Measurements from ENCODE around the gene WLS.
"Not testable (repeated sequence)": the region's sequence is repeated elsewhere in the genome, so short reads cannot be mapped to it uniquely, and the experiment has no call there.

The WLS gene

GRCh38 chr1:68232289-68233148 lies at the start of gene WLS:
Gene WLS (minus strand): TSS chr1:68232523. CDS start chr1:68232299, 224 bp downstream.
- peak in 51 of 56 donors; percentile 18 to 82 (median 60) for DNase-seq

GRCh38 chr1:68280286-68280685 lies 48.0 kb upstream of the WLS start:
- DNase-seq: no peak

GRCh38 chr1:68279846-68280245 lies 47.5 kb upstream of the WLS start:
- no peak for DNase-seq

GRCh38 chr1:68278221-68278620 lies 45.9 kb upstream of the WLS start:
- DNase-seq: no peak

GRCh38 chr1:68276448-68276847 lies 44.1 kb upstream of the WLS start:
- DNase-seq: no peak

- no peak for DNase-seq
These were observed 41.2 kb upstream of the WLS start for GRCh38 chr1:68273530-68273929.

GRCh38 chr1:68271596-68271995 lies 39.3 kb upstream of the WLS start:
- DNase-seq: no peak

GRCh38 chr1:68270951-68271350 lies 38.6 kb upstream of the WLS start:
- no peak for DNase-seq

- DNase-seq: no peak
These were observed 37.5 kb upstream of the WLS start for GRCh38 chr1:68269637-68270430.

GRCh38 chr1:68268896-68269483 lies 36.7 kb upstream of the WLS start:
- DNase-seq: no peak

GRCh38 chr1:68256824-68257223 lies 24.5 kb upstream of the WLS start:
- DNase-seq: not testable (repeated sequence)

- DNase-seq: no peak
These were observed 23.0 kb upstream of the WLS start for GRCh38 chr1:68255301-68255700.

GRCh38 chr1:68254667-68255226 lies 22.4 kb upstream of the WLS start:
- no peak for DNase-seq

- no peak for DNase-seq
These were observed 4.7 kb upstream of the WLS start for GRCh38 chr1:68237040-68237439.

- no peak for DNase-seq
These were observed 1.8 kb upstream of the WLS start for GRCh38 chr1:68234094-68234493.

- DNase-seq: no peak
These were observed 879 bp upstream of the WLS start for GRCh38 chr1:68233202-68233601.

- peak in 32 of 56 donors; percentile 9 to 72 (median 31) for DNase-seq
These were observed 565 bp downstream of the WLS start for GRCh38 chr1:68231627-68232288.

GRCh38 chr1:68230901-68231626 lies 1.3 kb downstream of the WLS start:
- peak in 10 of 56 donors; percentile 6 to 46 (median 28) for DNase-seq

GRCh38 chr1:68230484-68230802 lies 1.9 kb downstream of the WLS start:
- DNase-seq: peak in 3 of 56 donors; percentile 5 to 16 (median 9)

GRCh38 chr1:68229650-68230483 lies 2.5 kb downstream of the WLS start:
- peak in 1 of 56 donors; percentile 18 for DNase-seq
